ENCODE measurements around the gene TAF1B. TPM values are rescaled to one million over a fixed set of nuclear protein-coding genes. Genes with fewer than 3 reads are reported as not detected.

TAF1B gene
- total RNA-seq, 4 donors from 2014 or later = 6.7 to 19.3 (median 14.9) TPM

- Histone ChIP-seq H3K27ac (peak overlapping the region; percentile 71 to 97 (median 93)), H3K27me3 (no peaks in the 10 kb centered on the region), H3K9me3 (no peaks in the 10 kb centered on the region), H3K4me1 (peaks cover 45 to 66% (median 55%) of the 10 kb centered on the region in 3 donors), H3K4me3 (no peak overlapping the region), H3K36me3 (no peaks in the 10 kb centered on the region)
- WGBS, 2 donors = 23 to 47% methylated on average over 8 to 9 of the region's 18 CpGs
- intact Hi-C loops (cut with DNase I) = no loop called here
- no peak for TF ChIP-seq CTCF (IDR thresholded peaks at IDR 0.05)
- no peak for TF ChIP-seq POLR2A (IDR thresholded peaks at IDR 0.05)
- DNase-seq = no peak
Observed at GRCh38 chr2:9797681-9798556, 45.4 kb upstream of the TAF1B start.

- Histone ChIP-seq H3K9me3 (no peaks in the 10 kb centered on the region), H3K4me1 (peaks cover 51 to 74% (median 64%) of the 10 kb centered on the region in 3 donors), H3K4me3 (peak overlapping the region in 1 of 4 donors; percentile 16), H3K27me3 (no peaks in the 10 kb centered on the region), H3K27ac (peak overlapping the region; percentile 89 to 97 (median 94)), H3K36me3 (no peaks in the 10 kb centered on the region)
- 69 to 80% methylated on average over 8 to 11 of the region's 11 CpGs for WGBS, 2 donors
- TF ChIP-seq CTCF (IDR thresholded peaks at IDR 0.05) (no peak), POLR2A (IDR thresholded peaks at IDR 0.05) (no peak)
- intact Hi-C loops (cut with DNase I) = no loop called here
- DNase-seq = no peak
Observed at GRCh38 chr2:9799011-9799596, 44.2 kb upstream of the TAF1B start.

GRCh38 chr2:9799729-9800632 lies 43.3 kb upstream of the TAF1B start:
- 0% methylated on average over 4 to 7 of the region's 14 CpGs for WGBS, 2 donors
- intact Hi-C loops (cut with DNase I) = no loop called here
- Histone ChIP-seq H3K9me3 (no peaks in the 10 kb centered on the region), H3K36me3 (no peaks in the 10 kb centered on the region), H3K27me3 (no peaks in the 10 kb centered on the region), H3K4me1 (peaks cover 51 to 81% (median 64%) of the 10 kb centered on the region in 3 donors), H3K27ac (peak overlapping the region; percentile 89 to 97 (median 94)), H3K4me3 (no peak overlapping the region)
- TF ChIP-seq POLR2A (IDR thresholded peaks at IDR 0.05) = no peak
- peak; percentile 88 to 99 (median 97) for TF ChIP-seq CTCF (IDR thresholded peaks at IDR 0.05)
- DNase-seq = no peak

- H3K27ac ChIP-seq = peak overlapping the region; percentile 89 to 97 (median 94)
Observed at GRCh38 chr2:9800639-9800974, 42.7 kb upstream of the TAF1B start.

More at GRCh38 chr2:9800639-9800974, 42.7 kb upstream of the TAF1B start:
- Histone ChIP-seq H3K4me1 (peaks cover 51 to 87% (median 64%) of the 10 kb centered on the region in 3 donors), H3K27me3 (no peaks in the 10 kb centered on the region), H3K4me3 (peak overlapping the region in 2 of 4 donors; percentile 14 to 22), H3K9me3 (no peaks in the 10 kb centered on the region), H3K36me3 (no peaks in the 10 kb centered on the region)
- WGBS, 2 donors = 33 to 35% methylated on average over 2 to 5 of the region's 5 CpGs
- no peak for DNase-seq
- TF ChIP-seq CTCF (IDR thresholded peaks at IDR 0.05) (no peak), POLR2A (IDR thresholded peaks at IDR 0.05) (no peak)
- intact Hi-C loops (cut with DNase I) = no loop called here

Measured in esophagus squamous epithelium (tissue), 5 donors.